Fibroblast of upper back skin (primary cell): ENCODE data around the gene TAF1B.
A peak's percentile ranks its signal among the peaks of the same experiment; 100 is the strongest.
"Not testable (repeated sequence)": the region's sequence is repeated elsewhere in the genome, so short reads cannot be mapped to it uniquely, and the experiment has no call there.

Experiments used
- DNase-seq: peaks from one replicate; pipeline ENCODE4 v3.0.0-alpha.2; 2013

TAF1B gene

DNA sequence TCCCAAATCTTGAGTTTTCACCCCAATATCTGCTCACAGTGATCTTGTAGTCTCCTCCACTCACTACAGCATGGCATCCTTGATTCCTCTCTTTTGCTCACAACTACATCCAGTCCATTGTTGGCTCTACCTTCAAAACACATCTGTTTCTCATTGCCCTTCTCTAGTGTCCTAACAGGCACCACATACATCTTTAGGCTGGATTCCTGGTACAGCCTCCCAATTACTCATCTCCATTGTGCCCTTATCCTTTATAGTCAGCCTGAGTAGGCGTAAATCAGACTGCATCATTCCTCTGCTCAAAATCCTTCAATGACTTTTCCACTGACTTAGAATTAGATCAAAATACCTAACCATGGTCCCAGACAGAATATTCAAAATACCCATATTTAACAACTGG is 10.7 kb upstream of the TAF1B start:
- peak; percentile 76 for DNase-seq

DNA sequence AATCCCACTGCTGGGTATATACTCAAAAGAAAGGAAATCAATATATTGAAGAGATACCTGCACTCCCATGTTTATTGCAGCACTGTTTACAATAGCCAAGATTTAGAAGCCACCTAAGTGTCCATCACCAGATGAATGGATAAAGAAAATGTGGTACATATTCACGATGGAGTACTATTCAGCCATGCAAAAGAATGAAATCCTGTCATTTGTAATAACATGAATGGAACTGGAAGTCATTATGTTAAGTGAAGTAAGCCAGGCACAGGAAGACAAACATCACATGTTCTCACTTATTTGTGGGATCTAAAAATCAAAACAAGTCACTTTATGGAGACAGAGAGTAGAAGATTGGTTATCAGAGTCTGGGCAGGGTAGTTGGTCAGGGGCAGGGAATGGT is 8.2 kb upstream of the TAF1B start:
- DNase-seq, result not testable (repeated sequence)

- no peak for DNase-seq
Observed at GRCh38 chr2:9836074-9836473, 7.2 kb upstream of the TAF1B start.

DNA sequence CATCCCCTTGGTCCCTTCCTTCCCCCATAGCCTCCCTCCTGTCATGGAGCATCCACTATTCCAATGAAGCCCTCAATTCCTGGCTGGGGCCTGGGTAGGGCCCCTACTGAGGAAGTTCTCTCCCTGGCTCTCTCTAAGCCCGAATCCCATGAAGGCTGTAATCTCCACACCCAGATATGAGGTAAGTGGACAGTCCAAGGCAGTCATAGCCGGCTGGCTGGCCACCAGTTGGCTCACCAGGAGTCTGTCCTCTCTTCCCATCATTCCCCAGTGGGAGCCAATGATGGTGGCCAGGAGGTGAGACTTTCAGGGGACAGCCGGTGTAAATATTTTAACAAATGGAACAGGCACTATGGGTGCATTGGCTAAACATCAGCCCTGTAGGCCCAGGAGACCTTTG is 6.8 kb upstream of the TAF1B start:
- no peak for DNase-seq

GRCh38 chr2:9837451-9837850 is 5.8 kb upstream of the TAF1B start:
- no peak for DNase-seq

- DNase-seq, result no peak
Observed at GRCh38 chr2:9838391-9838790, 4.9 kb upstream of the TAF1B start.

GRCh38 chr2:9842487-9843228 is 616 bp upstream of the TAF1B start:
- no peak for DNase-seq

DNA sequence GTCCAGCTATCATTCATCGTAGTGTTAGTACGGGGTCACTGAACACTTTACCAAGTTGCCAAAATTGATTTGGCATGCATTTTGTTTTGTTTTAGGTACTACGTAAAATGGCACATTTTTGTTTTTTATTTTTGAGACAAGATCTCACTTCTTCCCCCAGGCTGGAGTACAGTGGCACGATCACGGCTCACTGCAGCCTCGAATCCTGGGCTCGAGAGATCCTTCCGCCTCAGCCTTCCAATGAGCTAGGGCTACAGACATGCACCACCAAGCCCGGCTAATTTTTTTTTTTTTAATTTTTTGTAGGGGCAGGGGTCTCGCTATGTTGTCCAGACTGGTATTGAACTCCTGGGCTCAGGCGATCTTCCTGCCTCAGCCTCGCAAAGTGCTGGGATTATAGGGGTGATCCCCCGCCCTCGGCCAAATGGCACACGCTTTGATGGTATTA is 786 bp downstream of the TAF1B start:
- peak; percentile 44 for DNase-seq

DNA sequence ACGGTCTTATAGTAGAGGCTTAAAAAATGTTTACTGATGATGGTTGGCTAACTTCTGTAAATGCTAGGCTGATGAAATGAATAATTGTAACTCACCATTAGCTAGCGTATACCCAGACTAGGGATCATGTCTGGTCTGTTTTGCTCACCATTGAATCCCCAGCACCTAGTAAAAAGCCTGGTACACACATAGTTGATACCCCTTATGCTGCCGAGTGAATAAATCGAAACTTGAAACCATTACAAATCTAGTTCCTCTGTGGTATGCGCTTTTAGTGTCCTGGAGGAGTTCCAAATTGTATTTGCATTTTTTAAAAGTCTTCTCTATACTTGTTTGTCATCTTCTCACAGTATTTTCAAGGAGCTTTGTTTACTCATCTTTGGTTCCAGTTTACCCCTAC is 1.3 kb downstream of the TAF1B start:
- DNase-seq, result peak; percentile 56

DNA sequence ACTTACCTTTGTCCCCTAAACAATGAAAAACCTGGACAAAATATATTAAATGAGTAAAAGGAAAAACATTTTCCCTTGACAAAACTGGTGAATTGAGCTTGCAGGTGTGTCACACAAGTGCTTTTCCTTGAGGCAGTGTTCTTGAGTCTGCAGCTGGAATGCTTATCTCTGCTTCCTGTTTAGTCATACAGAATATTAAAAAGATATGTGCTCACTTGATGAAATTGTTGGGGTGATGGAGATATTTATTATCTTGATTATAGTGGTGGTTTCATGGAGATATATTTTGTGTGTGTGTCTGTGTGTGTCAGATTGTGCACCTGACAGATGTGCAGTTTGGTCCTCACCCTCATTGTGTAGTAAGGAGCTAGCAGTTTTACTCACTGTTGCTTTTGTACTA is 3.3 kb downstream of the TAF1B start:
- DNase-seq, result peak; percentile 27

GRCh38 chr2:9847140-9847539 is 3.9 kb downstream of the TAF1B start:
- peak; percentile 61 for DNase-seq

- no peak for DNase-seq
Observed at GRCh38 chr2:9852881-9853280, 9.6 kb downstream of the TAF1B start.

- no peak for DNase-seq
Observed at GRCh38 chr2:9857814-9858729, 14.8 kb downstream of the TAF1B start.

DNA sequence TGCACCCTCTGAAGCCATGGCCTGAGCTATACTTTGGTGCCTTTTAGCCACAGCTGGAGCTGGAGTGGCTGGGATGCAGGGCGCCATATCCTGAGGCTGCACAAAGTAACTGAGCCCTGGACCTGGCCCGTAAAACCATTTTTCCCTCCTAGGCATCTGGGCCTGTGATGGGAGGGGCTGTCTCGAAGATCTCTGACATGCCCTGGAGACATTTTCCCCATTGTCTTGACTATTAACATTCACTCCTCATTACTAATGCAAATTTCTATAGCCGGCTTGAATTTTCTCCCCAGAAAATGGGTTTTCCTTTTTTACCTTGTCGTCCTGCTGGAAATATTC is 15.4 kb downstream of the TAF1B start:
- DNase-seq, result no peak

- not testable (repeated sequence) for DNase-seq
Observed at GRCh38 chr2:9860922-9861580, 17.8 kb downstream of the TAF1B start.

- no peak for DNase-seq
Observed at GRCh38 chr2:9867881-9868280, 24.6 kb downstream of the TAF1B start.

DNA sequence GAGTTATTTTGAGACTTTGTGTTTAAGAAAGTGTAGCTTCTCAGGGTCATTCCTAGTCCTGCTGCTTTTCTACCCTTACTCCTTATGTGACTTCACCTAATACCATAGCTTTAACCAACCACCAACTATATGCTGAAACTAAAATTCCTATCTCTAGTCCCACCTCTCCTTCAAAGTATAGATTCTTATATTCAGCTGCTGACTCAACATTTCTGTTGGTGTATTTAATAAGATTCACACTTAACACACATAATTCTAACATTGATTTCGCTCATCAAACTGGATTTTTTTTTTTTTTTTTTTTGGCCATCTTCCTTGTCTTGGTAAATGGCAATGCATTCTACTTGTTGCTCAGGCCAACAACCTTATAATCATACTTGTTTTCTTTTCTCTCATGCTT is 30.1 kb downstream of the TAF1B start:
- no peak for DNase-seq

DNA sequence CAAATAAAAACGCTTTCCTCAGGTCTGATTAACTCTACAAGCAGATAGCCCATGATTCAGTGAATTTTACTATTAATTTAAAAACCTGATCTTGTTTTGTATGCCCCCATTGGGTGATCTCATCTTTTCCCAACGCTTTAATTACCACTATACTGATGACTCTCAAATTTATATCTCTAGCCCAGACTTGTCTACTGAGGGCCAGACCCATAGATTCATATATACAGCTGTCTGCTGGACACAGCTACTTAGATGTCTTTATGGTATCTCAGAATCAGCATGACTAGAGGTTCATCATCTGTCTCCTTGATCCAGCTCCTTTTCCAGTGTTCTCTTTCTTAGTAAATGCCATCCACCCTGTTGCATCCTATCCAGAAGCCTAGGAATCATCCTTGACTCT is 33.8 kb downstream of the TAF1B start:
- no peak for DNase-seq

- DNase-seq, result no peak
Observed at GRCh38 chr2:9877726-9878125, 34.5 kb downstream of the TAF1B start.

- DNase-seq, result no peak
Observed at GRCh38 chr2:9879455-9880194, 36.4 kb downstream of the TAF1B start.

DNA sequence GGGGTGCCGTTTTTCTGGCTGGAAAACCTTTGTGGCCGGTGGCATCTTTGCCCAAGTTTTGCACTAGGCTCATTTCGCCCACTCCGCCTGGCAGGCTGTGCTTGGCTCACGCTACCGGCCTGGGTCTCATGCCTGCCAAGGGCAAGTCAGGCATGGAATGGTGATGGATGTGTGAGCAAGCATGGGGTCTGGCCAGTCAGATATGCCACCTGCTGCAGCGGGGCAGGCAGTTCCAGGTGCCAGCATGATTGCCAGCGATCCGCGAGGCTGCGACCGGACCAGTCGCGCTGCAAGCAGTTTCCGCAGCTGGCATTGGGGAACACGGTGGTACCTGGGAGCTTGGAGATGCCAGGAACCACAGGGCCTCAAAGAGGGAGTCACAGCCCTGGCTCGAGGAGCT is 40.6 kb downstream of the TAF1B start:
- no peak for DNase-seq

DNA sequence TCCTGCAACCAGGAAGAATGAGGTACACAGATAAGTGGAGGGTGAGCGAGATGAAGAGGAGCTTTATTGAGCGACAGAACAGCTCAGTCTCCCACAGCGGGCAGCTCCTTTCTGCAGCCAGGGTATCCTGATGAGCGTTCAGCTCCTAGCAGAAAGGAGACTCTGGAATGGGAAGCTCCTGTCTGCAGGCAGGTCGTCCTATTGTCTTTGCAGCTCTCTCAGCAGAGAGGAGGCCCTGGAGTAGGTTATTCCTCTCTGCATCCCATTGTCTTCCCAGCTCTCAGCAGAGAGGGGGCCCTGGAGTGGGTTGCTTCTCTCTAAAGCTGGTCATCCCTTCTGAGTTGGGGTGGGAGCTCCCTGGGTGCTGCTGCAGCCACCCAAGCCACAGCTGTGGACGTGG is 41.2 kb downstream of the TAF1B start:
- no peak for DNase-seq
